IMR-90 (cell line): ENCODE results near the gene PPP1R37. TPM values are rescaled to one million over a fixed set of nuclear protein-coding genes. Genes with fewer than 3 reads are reported as not detected.

Source experiments
- ATAC-seq: fragments of 200-7000 bp; cut with Tn5 transposase; 2 replicates; pipeline ENCODE4 v1.9.1; 2020; ENCODE audit warnings: low read depth, mild to moderate bottlenecking, moderate library complexity
- BruUV-seq: library from RNA; stranded (reverse); fragments of 400-500 nt; replicated peaks from 2 replicates; lab custom pipeline; 2021; lab: Mats Ljungman, UMichigan
- CTCF ChIA-PET: fragments of 300-600 bp; formaldehyde crosslinking; extraction: SDS; loops from one replicate; lab custom pipeline; 2021; ENCODE audit warnings: antibody characterized with exemption; lab: Yijun Ruan, JAX
- POLR2A ChIA-PET: fragments of 300-600 bp; sonication (Branson Sonifier 250); formaldehyde crosslinking; loops from one replicate; lab custom pipeline; 2022; ENCODE audit warnings: antibody characterized with exemption; ENCODE audit not compliant: unreplicated experiment; lab: Charles Lee
- DNase-seq: peaks from one replicate; pipeline ENCODE4 v3.0.0; 2013
- H2AFZ ChIP-seq: replicated peaks from 2 replicates; pipeline ENCODE3; 2013; ENCODE audit warnings: low read length, mild to moderate bottlenecking; ENCODE audit not compliant: poor library complexity
- H2AK5ac ChIP-seq: 2 replicates; pipeline ENCODE4 v1.6.1; 2013; ENCODE audit warnings: low read depth, low read length, inconsistent platforms
- H2AK9ac ChIP-seq: replicated peaks from 2 replicates; pipeline ENCODE3; 2013; ENCODE audit warnings: mild to moderate bottlenecking, low read depth, low read length, moderate library complexity; ENCODE audit not compliant: poor library complexity
- H2BK120ac ChIP-seq: 2 replicates; pipeline ENCODE4 v1.6.1; 2013; ENCODE audit warnings: low read depth, low read length, inconsistent platforms
- H2BK15ac ChIP-seq: 3 replicates; pipeline ENCODE4 v1.6.1; 2013; ENCODE audit warnings: low read depth, low read length, inconsistent platforms
- H2BK20ac ChIP-seq: 2 replicates; pipeline ENCODE4 v1.6.1; 2013; ENCODE audit warnings: low read depth, mild to moderate bottlenecking, inconsistent platforms, low read length, moderate library complexity
- H2BK5ac ChIP-seq: 2 replicates; pipeline ENCODE4 v1.6.1; 2013; ENCODE audit warnings: mild to moderate bottlenecking, low read depth, low read length, inconsistent platforms; ENCODE audit not compliant: poor library complexity, severe bottlenecking
- H3K14ac ChIP-seq: replicated peaks from 2 replicates; pipeline ENCODE4 v1.6.1; 2013; ENCODE audit warnings: low read depth, low read length, inconsistent platforms
- H3K18ac ChIP-seq: 2 replicates; pipeline ENCODE4 v1.6.1; 2013; ENCODE audit warnings: low read depth, low read length, control low read depth
- H3K23ac ChIP-seq: 2 replicates; pipeline ENCODE4 v1.6.1; 2013; ENCODE audit warnings: low read depth, low read length, inconsistent platforms
- H3K27ac ChIP-seq: 2 replicates; pipeline ENCODE4 v1.5.1; 2013; ENCODE audit warnings: mild to moderate bottlenecking, control low read depth, low read length; ENCODE audit not compliant: insufficient read depth
- H3K27me3 ChIP-seq: 2 replicates; pipeline ENCODE4 v1.6.1; 2013; ENCODE audit warnings: low read length; ENCODE audit not compliant: control insufficient read depth, insufficient read depth
- H3K36me3 ChIP-seq: 2 replicates; pipeline ENCODE4 v1.6.1; 2013; ENCODE audit warnings: low read length, mixed read lengths; ENCODE audit not compliant: control insufficient read depth, insufficient read depth
- H3K4ac ChIP-seq: 2 replicates; pipeline ENCODE4 v1.6.1; 2013; ENCODE audit warnings: low read depth, low read length, inconsistent platforms
- H3K4me1 ChIP-seq: 2 replicates; pipeline ENCODE4 v1.6.1; 2013; ENCODE audit warnings: low read length, mixed read lengths; ENCODE audit not compliant: control insufficient read depth, insufficient read depth
- H3K4me2 ChIP-seq: 2 replicates; pipeline ENCODE4 v1.6.1; 2013; ENCODE audit warnings: low read depth, mild to moderate bottlenecking, control low read depth, low read length, moderate library complexity
- H3K4me3 ChIP-seq: 2 replicates; pipeline ENCODE4 v1.5.1; 2013; ENCODE audit warnings: low read depth, mild to moderate bottlenecking, control low read depth, low read length, moderate library complexity; ENCODE audit not compliant: insufficient read depth
- H3K56ac ChIP-seq: 2 replicates; pipeline ENCODE4 v1.6.1; 2013; ENCODE audit warnings: low read length, inconsistent platforms; ENCODE audit not compliant: insufficient read depth; ENCODE audit errors: extremely low read depth
- H3K79me1 ChIP-seq, 2 experiments: 2 replicates each; pipeline ENCODE4 v1.6.1; 2013; ENCODE audit warnings: low read length in 2 of 2, inconsistent platforms in 1 of 2, low read depth in 1 of 2
- H3K9ac ChIP-seq: 2 replicates; pipeline ENCODE4 v1.6.1; 2013; ENCODE audit warnings: low read depth, low read length, control low read depth
- H3K9me1 ChIP-seq: 2 replicates; pipeline ENCODE4 v1.6.1; 2013; ENCODE audit warnings: low read length, inconsistent platforms; ENCODE audit not compliant: insufficient read depth
- H3K9me3 ChIP-seq: 2 replicates; pipeline ENCODE4 v1.6.1; 2013; ENCODE audit warnings: low read length; ENCODE audit not compliant: control insufficient read depth, insufficient read depth
- H4K20me1 ChIP-seq: 2 replicates; pipeline ENCODE4 v1.6.1; 2013; ENCODE audit warnings: low read length, inconsistent platforms; ENCODE audit not compliant: insufficient read depth
- H4K5ac ChIP-seq: 2 replicates; pipeline ENCODE4 v1.6.1; 2013; ENCODE audit warnings: mild to moderate bottlenecking, low read depth, low read length, control low read depth
- H4K8ac ChIP-seq, 2 experiments: 2 replicates each; pipeline ENCODE4 v1.6.1; 2013; ENCODE audit warnings: low read depth in 2 of 2, low read length in 2 of 2, control low read depth in 1 of 2, inconsistent platforms in 1 of 2
- H4K91ac ChIP-seq: 2 replicates; pipeline ENCODE4 v1.6.1; 2013; ENCODE audit warnings: low read depth, low read length, inconsistent platforms; ENCODE audit not compliant: insufficient read depth
- BHLHE40 ChIP-seq: fragments of 150-350 bp; IDR thresholded peaks from 2 replicates; pipeline ENCODE4 v1.6.1; 2016; ENCODE audit warnings: mild to moderate bottlenecking, low read depth, low read length
- CEBPB ChIP-seq: IDR thresholded peaks from 2 replicates; pipeline ENCODE4 v1.6.1; 2012; ENCODE audit warnings: low read depth, low read length, improper control_type of control experiment
- CHD1 ChIP-seq: IDR thresholded peaks from 2 replicates; pipeline ENCODE4 v1.6.1; 2012; ENCODE audit warnings: low read depth, low read length, improper control_type of control experiment
- CTCF ChIP-seq: conservative IDR thresholded peaks from 2 replicates; pipeline ENCODE4 v1.5.1; 2012; ENCODE audit warnings: mild to moderate bottlenecking, low read depth, low read length, improper control_type of control experiment
- ELK1 ChIP-seq: fragments of 150-350 bp; IDR thresholded peaks from 2 replicates; pipeline ENCODE4 v1.6.1; 2016; ENCODE audit warnings: low read depth, mild to moderate bottlenecking, low read length, moderate library complexity, borderline replicate concordance
- FOS ChIP-seq: fragments of 150-350 bp; IDR thresholded peaks from 2 replicates; pipeline ENCODE4 v1.6.1; 2016; ENCODE audit warnings: low read depth, low read length
- MAFK ChIP-seq: IDR thresholded peaks from 2 replicates; pipeline ENCODE4 v1.6.1; 2012; ENCODE audit warnings: low read depth, low read length, improper control_type of control experiment
- MAZ ChIP-seq: IDR thresholded peaks from 2 replicates; pipeline ENCODE4 v1.6.1; 2012; ENCODE audit warnings: low read depth, mild to moderate bottlenecking, low read length, improper control_type of control experiment, moderate library complexity, borderline replicate concordance
- MXI1 ChIP-seq: IDR thresholded peaks from 2 replicates; pipeline ENCODE4 v1.6.1; 2012; ENCODE audit warnings: low read depth, mild to moderate bottlenecking, low read length, moderate library complexity, borderline replicate concordance
- NFE2L2 ChIP-seq: fragments of 150-350 bp; IDR thresholded peaks from 2 replicates; pipeline ENCODE4 v1.6.1; 2016; ENCODE audit warnings: low read depth, mild to moderate bottlenecking, low read length
- POLR2A ChIP-seq: IDR thresholded peaks from 2 replicates; pipeline ENCODE4 v1.6.1; 2012; ENCODE audit warnings: mild to moderate bottlenecking, low read depth, low read length
- RCOR1 ChIP-seq: IDR thresholded peaks from 2 replicates; pipeline ENCODE4 v1.6.1; 2012; ENCODE audit warnings: mild to moderate bottlenecking, low read length, improper control_type of control experiment; ENCODE audit not compliant: insufficient replicate concordance
- RFX5 ChIP-seq: IDR thresholded peaks from 2 replicates; pipeline ENCODE4 v1.8.0; 2012; ENCODE audit warnings: low read depth, mild to moderate bottlenecking, low read length, moderate library complexity
- SMC3 ChIP-seq: fragments of 150-350 bp; IDR thresholded peaks from 2 replicates; pipeline ENCODE4 v1.6.1; 2016; ENCODE audit warnings: low read depth, mild to moderate bottlenecking, antibody characterized with exemption, low read length, moderate library complexity
- USF2 ChIP-seq: fragments of 150-350 bp; IDR thresholded peaks from 2 replicates; pipeline ENCODE4 v1.6.1; 2017; ENCODE audit warnings: mild to moderate bottlenecking, antibody characterized with exemption, low read length, low read depth
- WGBS, 2 experiments: methylation state at CpG; one replicate each; pipeline versions ENCODE4 v1.1.5 to v1.1.7; 2013; ENCODE audit warnings: missing lambda C conversion rate in 2 of 2; ENCODE audit not compliant: insufficient read length in 1 of 2; ENCODE audit errors: extremely low coverage in 2 of 2; 5-methylcytosine and 5-hydroxymethylcytosine counted together
- dilution Hi-C: fragments of 300-500 bp; cut with HindIII; formaldehyde crosslinking; loops from one replicate; pipeline ENCODE4 v1.14.3; 2018; ENCODE audit warnings: low sequenced_read_pairs; ENCODE audit not compliant: unreplicated experiment
- in situ Hi-C: fragments of 300-500 bp; cut with MboI; formaldehyde crosslinking; loops from 3 replicates; pipeline ENCODE4 v1.14.3; 2019; ENCODE audit warnings: low sequenced_read_pairs, inconsistent platforms, mixed read lengths
- intact Hi-C: fragments of 100-400 bp; cut with micrococcal nuclease; formaldehyde crosslinking; loops from 2 replicates; pipeline ENCODE4 v1.10.0; 2022
- polyA plus RNA-seq, 3 experiments: library from polyadenylated mRNA; depleted of rRNA; stranded (reverse); fragments of >200 nt; gene quantifications; 2 replicates each; pipeline ENCODE4 v1.2.3, GENCODE V29; 2012; ENCODE audit warnings: low replicate concordance in 1 of 3
- total RNA-seq: library from RNA; depleted of rRNA; stranded (reverse); fragments of >200 nt; gene quantifications from 2 replicates; pipeline ENCODE4 v1.2.3, GENCODE V29; 2012

Gene PPP1R37
- total and polyA plus RNA-seq, 2 of the 4 experiments (the other 2 are of a cell fraction) = 13.1 to 18.5 TPM

DNA sequence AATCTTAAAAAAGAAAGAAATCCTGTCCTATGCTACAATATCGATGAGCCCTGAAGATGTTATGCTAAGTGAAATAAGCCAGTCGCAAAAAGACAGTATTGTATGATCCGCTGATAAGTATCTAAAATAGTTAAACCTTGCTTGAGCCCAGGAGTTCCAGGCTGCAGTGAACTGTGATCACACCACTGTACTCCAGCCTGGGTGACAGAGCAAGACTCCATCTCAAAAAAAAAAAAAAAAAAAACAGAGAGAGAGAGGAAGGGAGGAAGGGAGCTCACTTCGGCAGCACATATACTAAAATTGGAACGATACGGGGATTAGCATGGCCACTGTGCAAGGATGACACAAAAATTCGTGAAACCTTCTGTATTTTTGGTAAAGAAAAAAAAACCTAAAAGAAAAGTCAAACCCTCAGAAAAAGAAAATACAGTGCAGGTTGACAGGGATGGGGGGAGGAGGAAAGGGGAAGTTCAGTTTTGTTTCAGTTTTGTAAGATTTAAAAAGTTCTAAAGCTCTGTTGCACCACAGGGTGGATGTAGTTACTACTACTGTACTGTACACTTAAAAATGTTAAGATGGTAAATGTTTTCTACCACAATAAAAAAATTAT is 45.7 kb upstream of the PPP1R37 start:
- CTCF ChIA-PET = interaction anchor here (0.6 kb wide), 1 partner anchor 1880 kb away, joined by 7 read pairs; no protein-coding TSS in a partner anchor
- Histone ChIP-seq H4K20me1 (peaks cover 83% of the 10 kb centered on the region), H3K79me1 (peaks cover 40 to 67% of the 10 kb centered on the region in 2 experiments)

More for the DNA sequence above, 45.7 kb upstream of the PPP1R37 start:
- ATAC-seq (no peak), DNase-seq (no peak)
- Histone ChIP-seq H3K9me3 (no peaks in the 10 kb centered on the region), H3K14ac (no peak overlapping the region), H2BK5ac (no peak overlapping the region), H3K4me2 (no peak overlapping the region), H4K91ac (no peak overlapping the region), H3K9ac (no peak overlapping the region), H2BK120ac (no peak overlapping the region), H3K23ac (no peak overlapping the region), H2AK9ac (no peak overlapping the region), H3K4me1 (peaks cover 2% of the 10 kb centered on the region; the same call in 1 of the 2 replicates), H3K4ac (no peak overlapping the region), H4K5ac (no peak overlapping the region), H3K4me3 (no peak overlapping the region), H2BK15ac (no peak overlapping the region), H3K27me3 (no peaks in the 10 kb centered on the region), H2AFZ (no peak overlapping the region), H3K27ac (no peak overlapping the region), H2AK5ac (no peak overlapping the region), H3K56ac (no peak overlapping the region), H3K36me3 (peaks cover 37% of the 10 kb centered on the region), H2BK20ac (no peak overlapping the region), H3K18ac (no peak overlapping the region), H3K9me1 (peaks cover 17% of the 10 kb centered on the region; the same call in 1 of the 2 replicates), H4K8ac (no peak overlapping the region)
- dilution Hi-C loops (no loop called here), in situ Hi-C loops (no loop called here), intact Hi-C loops (no loop called here)
- TF ChIP-seq ELK1 (no peak), MAFK (no peak), CHD1 (no peak), CTCF (no peak), FOS (no peak), MAZ (no peak), CEBPB (no peak), POLR2A (no peak), BHLHE40 (no peak), RFX5 (no peak), SMC3 (no peak), NFE2L2 (no peak), RCOR1 (no peak), MXI1 (no peak), USF2 (no peak)
- POLR2A ChIA-PET = interaction anchor here (0.6 kb wide), 1 partner anchor 51 kb away, joined by 3 read pairs; no protein-coding TSS in a partner anchor
- WGBS, 2 experiments = no CpG with 5 or more reads among the region's 7 CpGs
- no TSS peak for BruUV-seq
